ENCODE measurements around the gene C1QTNF2. TPM values are rescaled to one million over a fixed set of nuclear protein-coding genes. Genes with fewer than 3 reads are reported as not detected.

The C1QTNF2 gene
- total and polyA plus RNA-seq, 2 of the 8 experiments (the other 6 are each of a cell fraction or from before 2014, with no cell fraction given), result 1.0 to 2.0 TPM

- Histone ChIP-seq H4K8ac (ENCODE audit: extremely low read depth, insufficient read depth, low read length) (no peak overlapping the region), H2AK5ac (ENCODE audit: low read depth, low read length) (no peak overlapping the region), H3K27me3 (replicated peaks in 1 of 4; ENCODE audit: control insufficient read depth in 3 of 4, extremely low read depth in 1 of 4, insufficient read depth in 3 of 4, low read length in 3 of 4) (no peaks in the 10 kb centered on the region), H2BK20ac (ENCODE audit: low read length) (no peak overlapping the region), H3K9me3 (ENCODE audit: insufficient read depth in 2 of 2, low read depth in 1 of 2, low read length in 1 of 2) (no peaks in the 10 kb centered on the region), H3K36me3 (ENCODE audit: control insufficient read depth in 2 of 4, insufficient read depth in 4 of 4, low read length in 3 of 4) (no peaks in the 10 kb centered on the region), H3K9ac (replicated peaks in 1 of 4; ENCODE audit: extremely low read depth in 1 of 4, low read depth in 3 of 4, low read length in 3 of 4) (no peak overlapping the region), H3K4me1 (replicated peaks in 1 of 4; ENCODE audit: control insufficient read depth in 3 of 4, insufficient read depth in 4 of 4, low read length in 3 of 4) (no peaks in the 10 kb centered on the region), H2BK120ac (replicated peaks; ENCODE audit: low read depth, low read length) (no peak overlapping the region), H4K5ac (ENCODE audit: insufficient read length, low read depth, low read length) (no peak overlapping the region), H3K79me2 (ENCODE audit: control insufficient read depth in 1 of 2, insufficient read depth in 2 of 2, low read length in 2 of 2) (no peaks in the 10 kb centered on the region), H3K4me3 (ENCODE audit: extremely low read depth in 1 of 4, insufficient read depth in 2 of 4, low read depth in 3 of 4, low read length in 4 of 4) (no peak overlapping the region), H3K4ac (replicated peaks; ENCODE audit: insufficient read length, low read depth, low read length) (no peak overlapping the region), H2BK5ac (ENCODE audit: low read depth, low read length) (no peak overlapping the region), H3K56ac (replicated peaks; ENCODE audit: insufficient read length, low read depth, low read length) (no peak overlapping the region), H3K23me2 (ENCODE audit: low read depth, low read length) (no peaks in the 10 kb centered on the region), H4K91ac (replicated peaks; ENCODE audit: insufficient read length, low read length) (no peak overlapping the region), H3K14ac (ENCODE audit: insufficient read length) (no peak overlapping the region), H3K4me2 (ENCODE audit: insufficient read depth in 1 of 2, low read depth in 2 of 2, low read length in 2 of 2) (no peak overlapping the region), H2BK12ac (ENCODE audit: low read depth, low read length) (0 out of 2 replicates have a peak overlapping the region, but pooled peaks have one; percentile 50), H2AFZ (ENCODE audit: low read length) (no peak overlapping the region), H3K18ac (ENCODE audit: extremely low read depth, low read length) (no peak overlapping the region), H2BK15ac (ENCODE audit: low read length) (no peak overlapping the region), H4K20me1 (replicated peaks in 1 of 2; ENCODE audit: control insufficient read depth in 1 of 2, insufficient read depth in 2 of 2, low read length in 2 of 2) (no peaks in the 10 kb centered on the region), H3K27ac (ENCODE audit: low read depth, low read length) (no peak overlapping the region), H3K79me1 (ENCODE audit: low read depth, low read length) (no peaks in the 10 kb centered on the region), H3K23ac (ENCODE audit: insufficient read length) (no peak overlapping the region)
- DNase-seq (ENCODE audit: low read depth in 1 of 2, low spot score in 2 of 2) (no peak), FAIRE-seq (no peak)
- POLR2A ChIA-PET (ENCODE audit: partially characterized antibody), result no interaction called here
- 93% methylated on average over 4 of the region's 4 CpGs; no CpG with 5 or more reads in 1 of the 2 experiments for WGBS, 2 experiments (ENCODE audit: extremely low coverage in 1 of 2, insufficient coverage in 1 of 2, insufficient read length in 1 of 2, insufficient replicate concordance in 2 of 2, low coverage in 1 of 2, low lambda C conversion rate in 2 of 2, missing lambda C conversion rate in 1 of 2)
- CTCF ChIA-PET (ENCODE audit: partially characterized antibody), result interaction anchor here (0.7 to 3.0 kb wide), 4 partner anchors 8 to 63 kb away, joined by 3 to 9 read pairs (median 3); no protein-coding TSS in a partner anchor
- TF ChIP-seq RNF2 (IDR thresholded peaks at IDR 0.05; ENCODE audit: borderline replicate concordance, low read depth, low read length, missing control alignments, poor library complexity, severe bottlenecking) (no peak), POLR2AphosphoS5 (IDR thresholded peaks at IDR 0.05; ENCODE audit: low read depth, low read length) (no peak), MAFK (IDR thresholded peaks at IDR 0.05; ENCODE audit: low read depth, low read length) (no peak), ASH2L (IDR thresholded peaks at IDR 0.05; ENCODE audit: low read length) (no peak), CEBPB (IDR thresholded peaks at IDR 0.05; ENCODE audit: low read depth, low read length) (no peak), SIX5 (IDR thresholded peaks at IDR 0.05; ENCODE audit: low read depth, low read length) (no peak), KDM5A (IDR thresholded peaks at IDR 0.05; ENCODE audit: low read length) (no peak), RBBP5 (IDR thresholded peaks at IDR 0.05; ENCODE audit: borderline replicate concordance, low read depth, low read length) (no peak), CBX5 (IDR thresholded peaks at IDR 0.05; ENCODE audit: low read depth, low read length) (no peak)
These were observed 40.2 kb downstream of the C1QTNF2 start for GRCh38 chr5:160330212-160330611.
